Measurements from ENCODE around the gene MAGEA9B. TPM values are rescaled to one million over a fixed set of nuclear protein-coding genes. Genes with fewer than 3 reads are reported as not detected.
"Not testable (repeated sequence)": the region's sequence is repeated elsewhere in the genome, so short reads cannot be mapped to it uniquely, and the experiment has no call there.

The MAGEA9B gene
- total and polyA plus RNA-seq, 12 donors: not detected

- peak; percentile 83 to 94 (median 90) for DNase-seq
- TF ChIP-seq CTCF (IDR thresholded peaks at IDR 0.05) (no peak), POLR2A (IDR thresholded peaks at IDR 0.05) (no peak)
- no peaks in the 10 kb centered on the region for H3K27me3 ChIP-seq
- peaks cover 0 to 4% of the 10 kb centered on the region in 2 donors for H3K4me1 ChIP-seq (replicated peaks in 1 of 2)
- peak overlapping the region in 2 of 4 donors; percentile 32 to 58 for H3K4me3 ChIP-seq
- no peaks in the 10 kb centered on the region for H3K9me3 ChIP-seq (replicated peaks in 1 of 3)
- 1 to 32% (median 16%) methylated on average over 16 to 29 of the region's 34 CpGs for WGBS, 4 donors
- peak overlapping the region in 4 of 5 donors; percentile 61 to 96 (median 68) for H3K27ac ChIP-seq
- no peaks in the 10 kb centered on the region for H3K36me3 ChIP-seq (replicated peaks in 1 of 2)
- intact Hi-C loops (cut with DNase I): no loop called here
Observed at GRCh38 chrX:149539283-149540130, 47.8 kb downstream of the MAGEA9B start.

DNA sequence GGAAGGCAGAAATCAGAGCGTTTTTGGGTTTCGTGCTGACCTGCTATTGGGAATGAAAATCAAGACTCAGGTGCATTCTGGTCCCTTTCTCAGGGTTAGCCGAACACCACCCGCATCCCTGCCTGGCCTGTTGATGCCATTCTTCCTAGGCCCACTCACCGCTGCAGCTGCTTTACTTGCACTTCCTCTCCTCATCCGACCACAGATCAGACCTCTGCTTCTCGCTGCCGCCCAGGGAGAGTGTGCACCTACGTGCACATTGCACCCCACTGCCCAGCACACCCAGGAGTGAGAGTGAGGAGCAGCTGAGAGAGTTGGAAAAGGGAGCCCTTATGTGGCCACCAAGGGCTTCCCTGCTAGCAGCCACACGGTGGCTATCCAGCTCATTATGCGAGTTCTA lies 49.8 kb downstream of the MAGEA9B start:
- 68 to 87% (median 75%) methylated on average over 6 to 9 of the region's 11 CpGs; no CpG with 5 or more reads in 1 of the 4 donors for WGBS, 4 donors
- H3K36me3 ChIP-seq (replicated peaks in 1 of 2); DNase-seq; H3K4me1 ChIP-seq (replicated peaks in 1 of 2); intact Hi-C loops (cut with DNase I); H3K27ac ChIP-seq; H3K27me3 ChIP-seq; H3K4me3 ChIP-seq; H3K9me3 ChIP-seq (replicated peaks in 1 of 3): not testable (repeated sequence)

DNA sequence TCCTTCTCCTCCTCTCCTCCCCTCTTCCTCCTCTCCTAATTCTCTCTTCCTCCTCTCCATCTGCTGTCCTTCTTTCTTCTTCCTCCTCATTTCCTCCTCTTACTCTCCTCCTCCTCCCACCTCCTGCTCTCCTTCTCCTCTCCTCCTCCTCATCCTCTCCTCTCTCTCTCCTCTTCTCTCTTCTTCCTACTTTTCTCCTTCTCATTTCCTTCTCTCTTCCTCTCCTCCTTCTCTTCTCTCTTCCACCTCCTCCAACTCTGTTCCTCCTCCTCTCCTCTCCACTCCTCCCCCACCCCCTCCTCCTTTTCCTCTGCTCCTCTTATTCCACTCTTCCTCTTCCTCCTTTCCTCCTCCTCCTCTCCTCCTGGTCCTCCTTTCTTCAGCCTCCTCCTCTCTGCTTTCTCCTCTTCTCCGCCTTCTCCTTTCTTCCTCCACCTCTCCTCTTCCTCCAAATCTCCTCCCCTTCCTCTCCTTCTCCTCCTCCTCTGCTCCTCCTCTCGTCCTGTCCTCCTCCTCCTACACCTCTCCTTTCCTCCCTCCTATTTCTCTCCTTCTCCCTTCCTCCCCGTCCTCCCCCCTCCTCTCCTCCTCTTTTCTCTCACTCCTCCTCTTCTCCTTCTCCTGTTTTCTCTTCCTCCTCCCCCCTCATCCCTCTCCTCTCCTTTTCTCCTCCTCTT lies 52.2 kb downstream of the MAGEA9B start:
- H3K36me3 ChIP-seq (replicated peaks in 1 of 2); H3K27ac ChIP-seq; H3K27me3 ChIP-seq; DNase-seq; H3K9me3 ChIP-seq (replicated peaks in 1 of 3); intact Hi-C loops (cut with DNase I); H3K4me3 ChIP-seq; H3K4me1 ChIP-seq (replicated peaks in 1 of 2): not testable (repeated sequence)
- WGBS, 4 donors: 55 to 88% (median 74%) methylated on average over 3 of the region's 3 CpGs

GRCh38 chrX:149533999-149534398 lies 53.3 kb downstream of the MAGEA9B start:
- H3K4me3 ChIP-seq; H3K27ac ChIP-seq; H3K4me1 ChIP-seq (replicated peaks in 1 of 2); H3K36me3 ChIP-seq (replicated peaks in 1 of 2); H3K9me3 ChIP-seq (replicated peaks in 1 of 3); H3K27me3 ChIP-seq; DNase-seq; intact Hi-C loops (cut with DNase I): not testable (repeated sequence)
- 77 to 100% (median 97%) methylated on average over 3 to 9 of the region's 11 CpGs for WGBS, 4 donors

DNA sequence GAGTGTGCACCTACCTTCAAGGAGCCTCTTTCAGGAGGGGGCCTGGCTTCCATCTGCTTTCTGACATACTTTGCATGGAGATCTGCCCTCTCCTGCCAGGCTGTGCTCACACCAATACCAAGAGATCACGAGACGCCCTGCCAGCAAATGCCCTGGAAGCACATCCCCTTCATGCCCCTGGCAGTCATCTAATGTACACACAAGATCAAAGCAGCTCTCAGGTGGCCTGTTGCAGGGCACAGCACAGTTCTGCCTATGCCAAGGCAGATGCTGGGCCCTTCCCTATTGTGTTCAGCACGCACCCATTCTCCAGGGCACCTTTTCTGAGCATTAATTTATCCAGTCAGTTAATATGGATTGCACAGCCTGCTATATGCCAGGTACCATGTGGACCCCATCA lies 54.4 kb downstream of the MAGEA9B start:
- H3K4me1 ChIP-seq (replicated peaks in 1 of 2); H3K27me3 ChIP-seq; H3K27ac ChIP-seq; DNase-seq; H3K4me3 ChIP-seq; intact Hi-C loops (cut with DNase I); H3K36me3 ChIP-seq (replicated peaks in 1 of 2); H3K9me3 ChIP-seq (replicated peaks in 1 of 3): not testable (repeated sequence)
- WGBS, 4 donors: 86 to 100% methylated on average over 1 of the region's 3 CpGs; no CpG with 5 or more reads in 2 of the 4 donors

Other genes with a start within 250 kb of the MAGEA9B start
- gene IDS, start 82.2 kb downstream of the MAGEA9B start, total RNA-seq: 10 to 100 TPM; 23.7 to 79.3 (median 50.9) TPM
- gene IDS, start 82.2 kb downstream of the MAGEA9B start, polyA plus RNA-seq: 10 to 100 TPM; 19.5 to 87.6 (median 34.8) TPM
- 10 to 100 TPM in 8 of 9 donors, 1 to 10 TPM in 1; 5.9 to 35.1 (median 22.4) TPM for gene EOLA1, start 46.4 kb downstream of the MAGEA9B start, total RNA-seq
- gene EOLA1, start 46.4 kb downstream of the MAGEA9B start, polyA plus RNA-seq: 10 to 100 TPM; 17.8 to 29.4 (median 24.2) TPM
- not detected for gene HSFX3, start 37.5 kb downstream of the MAGEA9B start, total RNA-seq
- gene HSFX3, start 37.5 kb downstream of the MAGEA9B start, polyA plus RNA-seq: not detected
- gene HSFX2, start 7.9 kb upstream of the MAGEA9B start, total RNA-seq: under 1 TPM in 2 of 9 donors, not detected in 7; 0.18 to 0.70 TPM
- 1 to 10 TPM in 2 of 3 donors, not detected in 1; 1.8 to 2.5 TPM for gene HSFX2, start 7.9 kb upstream of the MAGEA9B start, polyA plus RNA-seq
- 10 to 100 TPM; 15.3 to 38.0 (median 26.0) TPM for gene TMEM185A, start 44.3 kb upstream of the MAGEA9B start, total RNA-seq
- 10 to 100 TPM; 14.8 to 20.2 (median 16.8) TPM for gene TMEM185A, start 44.3 kb upstream of the MAGEA9B start, polyA plus RNA-seq
- not detected for gene MAGEA11, start 124.6 kb upstream of the MAGEA9B start, total RNA-seq
- gene MAGEA11, start 124.6 kb upstream of the MAGEA9B start, polyA plus RNA-seq: not detected
- gene HSFX1, start 186.6 kb upstream of the MAGEA9B start, total RNA-seq: 1 to 10 TPM in 6 of 9 donors, under 1 TPM in 3; 0.21 to 2.3 (median 1.6) TPM
- under 1 TPM; 0.51 to 0.80 (median 0.57) TPM for gene HSFX1, start 186.6 kb upstream of the MAGEA9B start, polyA plus RNA-seq
- not detected for gene MAGEA9, start 194.5 kb upstream of the MAGEA9B start, total RNA-seq
- gene MAGEA9, start 194.5 kb upstream of the MAGEA9B start, polyA plus RNA-seq: not detected